DND-41 (cell line): ENCODE results near the gene LGI4.

Source experiments
- ATAC-seq: fragments of 200-7000 bp; cut with Tn5 transposase; 3 replicates; pipeline ENCODE4 v1.9.1; 2021; ENCODE audit warnings: low read depth; ENCODE audit not compliant: insufficient read depth
- DNase-seq: peaks from one replicate; pipeline ENCODE4 v3.0.0-alpha.2; 2020
- H2AFZ ChIP-seq: 2 replicates; pipeline ENCODE4 v1.6.0; 2012; ENCODE audit warnings: low read depth, low read length
- H3K27ac ChIP-seq: 2 replicates; pipeline ENCODE4 v1.5.1; 2012; ENCODE audit warnings: low read length, inconsistent platforms
- H3K27me3 ChIP-seq: fragments of 200-600 bp; sonication (generic); 2 replicates; pipeline ENCODE4 v1.6.0; 2012; ENCODE audit warnings: low read length, mild to moderate bottlenecking, inconsistent platforms; ENCODE audit not compliant: insufficient read depth, poor library complexity
- H3K36me3 ChIP-seq: 2 replicates; pipeline ENCODE4 v1.5.1; 2012; ENCODE audit warnings: low read length, inconsistent platforms; ENCODE audit not compliant: insufficient read depth
- H3K4me1 ChIP-seq: 2 replicates; pipeline ENCODE4 v1.5.1; 2012; ENCODE audit warnings: mild to moderate bottlenecking, low read length; ENCODE audit not compliant: insufficient read depth
- H3K4me2 ChIP-seq: 2 replicates; pipeline ENCODE4 v1.6.0; 2012; ENCODE audit warnings: mild to moderate bottlenecking, moderate library complexity, low read length, inconsistent platforms; ENCODE audit not compliant: insufficient read depth
- H3K4me3 ChIP-seq, 2 experiments: fragments of 200-600 bp in 1 of 2; shearing (Covaris generic) in 1 of 2; 2 replicates each; pipeline ENCODE4 v1.5.1; 2012 to 2016; ENCODE audit warnings: inconsistent platforms in 2 of 2, low read length in 2 of 2, mild to moderate bottlenecking in 2 of 2, low read depth in 1 of 2, moderate library complexity in 1 of 2
- H3K79me2 ChIP-seq: 2 replicates; pipeline ENCODE4 v1.6.0; 2012; ENCODE audit warnings: low read length, inconsistent platforms; ENCODE audit not compliant: insufficient read depth
- H3K9ac ChIP-seq: 2 replicates; pipeline ENCODE4 v1.6.0; 2012; ENCODE audit warnings: low read depth, mild to moderate bottlenecking, inconsistent platforms, low read length, moderate library complexity
- H3K9me3 ChIP-seq: 2 replicates; pipeline ENCODE4 v1.5.1; 2012; ENCODE audit warnings: low read length, moderate library complexity, mild to moderate bottlenecking, inconsistent platforms; ENCODE audit not compliant: insufficient read depth, severe bottlenecking
- H4K20me1 ChIP-seq: 2 replicates; pipeline ENCODE4 v1.6.0; 2012; ENCODE audit warnings: low read length; ENCODE audit not compliant: insufficient read depth
- CTCF ChIP-seq: IDR thresholded peaks from 2 replicates; pipeline ENCODE4 v1.5.1; 2012; ENCODE audit warnings: borderline replicate concordance, low read length, moderate library complexity, mild to moderate bottlenecking; ENCODE audit not compliant: poor library complexity, severe bottlenecking; ENCODE audit errors: extremely low read depth
- EZH2 ChIP-seq: IDR thresholded peaks from 3 replicates; pipeline ENCODE4 v1.6.1; 2012; ENCODE audit warnings: borderline replicate concordance, low read depth, mild to moderate bottlenecking, moderate library complexity, low read length, inconsistent platforms; ENCODE audit not compliant: severe bottlenecking

The LGI4 gene

GRCh38 chr19:35083691-35084508 lies 51.0 kb downstream of the LGI4 start:
- no peak overlapping the region for H2AFZ ChIP-seq
- no peak overlapping the region for H3K9ac ChIP-seq
- no peak for DNase-seq
- no peaks in the 10 kb centered on the region for H4K20me1 ChIP-seq
- no peak for TF ChIP-seq EZH2
- TF ChIP-seq CTCF, result no peak
- H3K36me3 ChIP-seq, result no peaks in the 10 kb centered on the region
- ATAC-seq, result no peak
- H3K27me3 ChIP-seq, result no peaks in the 10 kb centered on the region
- no peaks in the 10 kb centered on the region for H3K9me3 ChIP-seq
- H3K4me3 ChIP-seq, result no peak overlapping the region
- H3K4me2 ChIP-seq, result no peak overlapping the region
- no peak overlapping the region for H3K27ac ChIP-seq
- H3K79me2 ChIP-seq, result no peaks in the 10 kb centered on the region
- no peaks in the 10 kb centered on the region for H3K4me1 ChIP-seq

- no peaks in the 10 kb centered on the region for H3K9me3 ChIP-seq
- H3K4me2 ChIP-seq, result no peak overlapping the region
- H2AFZ ChIP-seq, result no peak overlapping the region
- DNase-seq (no peak), ATAC-seq (no peak)
- no peak overlapping the region for H3K27ac ChIP-seq
- H3K27me3 ChIP-seq, result no peaks in the 10 kb centered on the region
- H3K36me3 ChIP-seq, result no peaks in the 10 kb centered on the region
- H4K20me1 ChIP-seq, result no peaks in the 10 kb centered on the region
- H3K79me2 ChIP-seq, result no peaks in the 10 kb centered on the region
- no peak overlapping the region for H3K4me3 ChIP-seq
- no peak overlapping the region for H3K9ac ChIP-seq
- TF ChIP-seq CTCF (no peak), EZH2 (no peak)
- no peaks in the 10 kb centered on the region for H3K4me1 ChIP-seq
Measured at GRCh38 chr19:35081201-35081600, 53.7 kb downstream of the LGI4 start.

GRCh38 chr19:35080613-35081170 lies 54.2 kb downstream of the LGI4 start:
- H3K9ac ChIP-seq, result no peak overlapping the region
- H3K27ac ChIP-seq, result no peak overlapping the region
- TF ChIP-seq CTCF (no peak), EZH2 (no peak)
- no peaks in the 10 kb centered on the region for H3K27me3 ChIP-seq
- H3K9me3 ChIP-seq, result no peaks in the 10 kb centered on the region
- H3K4me3 ChIP-seq, result no peak overlapping the region
- ATAC-seq (no peak), DNase-seq (no peak)
- H2AFZ ChIP-seq, result no peak overlapping the region
- no peak overlapping the region for H3K4me2 ChIP-seq
- no peaks in the 10 kb centered on the region for H3K4me1 ChIP-seq
- H4K20me1 ChIP-seq, result no peaks in the 10 kb centered on the region
- H3K36me3 ChIP-seq, result no peaks in the 10 kb centered on the region
- H3K79me2 ChIP-seq, result no peaks in the 10 kb centered on the region
